ENCODE data around the gene DLG4.
A peak's percentile ranks its signal among the peaks of the same experiment; 100 is the strongest.

The DLG4 gene

GRCh38 chr17:7207120-7208001, 12.3 kb downstream of the DLG4 start:
- no peak overlapping the region for H3K4me3 ChIP-seq (ENCODE audit: control insufficient read depth, low read depth, low read length)
- DNase-seq (ENCODE audit: low read depth): no peak
- no peak for TF ChIP-seq CTCF (IDR thresholded peaks at IDR 0.05; ENCODE audit: control insufficient read depth, insufficient read depth, low read depth, low read length, missing control alignments)

GRCh38 chr17:7205561-7205960, 14.1 kb downstream of the DLG4 start:
- TF ChIP-seq CTCF (IDR thresholded peaks at IDR 0.05; ENCODE audit: control insufficient read depth, insufficient read depth, low read depth, low read length, missing control alignments): no peak
- no peak for DNase-seq (ENCODE audit: low read depth)
- H3K4me3 ChIP-seq (ENCODE audit: control insufficient read depth, low read depth, low read length): peak overlapping the region; percentile 55; the same call in 1 of the 2 replicates

GRCh38 chr17:7204828-7205461, 14.7 kb downstream of the DLG4 start:
- no peak for TF ChIP-seq CTCF (IDR thresholded peaks at IDR 0.05; ENCODE audit: control insufficient read depth, insufficient read depth, low read depth, low read length, missing control alignments)
- peak overlapping the region; percentile 55 for H3K4me3 ChIP-seq (ENCODE audit: control insufficient read depth, low read depth, low read length)
- no peak for DNase-seq (ENCODE audit: low read depth)

- H3K4me3 ChIP-seq (ENCODE audit: control insufficient read depth, low read depth, low read length): no peak overlapping the region; the same call in 1 of the 2 replicates
- TF ChIP-seq CTCF (IDR thresholded peaks at IDR 0.05; ENCODE audit: control insufficient read depth, insufficient read depth, low read depth, low read length, missing control alignments): no peak
Observed at GRCh38 chr17:7204336-7204735, 15.3 kb downstream of the DLG4 start.

GRCh38 chr17:7203391-7203790, 16.2 kb downstream of the DLG4 start:
- TF ChIP-seq CTCF (IDR thresholded peaks at IDR 0.05; ENCODE audit: control insufficient read depth, insufficient read depth, low read depth, low read length, missing control alignments): no peak
- DNase-seq (ENCODE audit: low read depth): no peak
- H3K4me3 ChIP-seq (ENCODE audit: control insufficient read depth, low read depth, low read length): no peak overlapping the region

More at GRCh38 chr17:7204336-7204735, 15.3 kb downstream of the DLG4 start:
- no peak for DNase-seq (ENCODE audit: low read depth)

GRCh38 chr17:7196651-7197401, 22.8 kb downstream of the DLG4 start:
- no peak overlapping the region for H3K4me3 ChIP-seq (ENCODE audit: control insufficient read depth, low read depth, low read length)
- no peak for TF ChIP-seq CTCF (IDR thresholded peaks at IDR 0.05; ENCODE audit: control insufficient read depth, insufficient read depth, low read depth, low read length, missing control alignments)

More at GRCh38 chr17:7196651-7197401, 22.8 kb downstream of the DLG4 start:
- DNase-seq (ENCODE audit: low read depth): no peak
